Hepatocyte (in vitro differentiated cells): ENCODE results near the gene ANKRD11. TPM values are rescaled to one million over a fixed set of nuclear protein-coding genes. Genes with fewer than 3 reads are reported as not detected.

Source experiments
- DNase-seq: peaks from one replicate; pipeline ENCODE4 v3.0.0-alpha.2; 2016; ENCODE audit warnings: low spot score
- H2AFZ ChIP-seq: fragments of 200-600 bp; sonication (generic); 2 replicates; pipeline ENCODE4 v1.6.0; 2016; ENCODE audit warnings: antibody characterized with exemption, mild to moderate bottlenecking
- H3K27ac ChIP-seq: fragments of 200-600 bp; sonication (generic); 2 replicates; pipeline ENCODE4 v1.5.1; 2016; ENCODE audit warnings: mild to moderate bottlenecking
- H3K27me3 ChIP-seq: fragments of 200-600 bp; sonication (generic); 2 replicates; pipeline ENCODE4 v1.6.1; 2016
- H3K36me3 ChIP-seq: fragments of 200-600 bp; sonication (generic); replicated peaks from 2 replicates; pipeline ENCODE4 v1.5.1; 2016; ENCODE audit warnings: low read depth; ENCODE audit not compliant: insufficient read depth
- H3K4me1 ChIP-seq: fragments of 200-600 bp; sonication (generic); 2 replicates; pipeline ENCODE4 v1.5.1; 2016; ENCODE audit warnings: mild to moderate bottlenecking, moderate library complexity; ENCODE audit not compliant: insufficient read depth
- H3K4me2 ChIP-seq: fragments of 200-600 bp; sonication (generic); 2 replicates; pipeline ENCODE4 v1.6.0; 2016
- H3K4me3 ChIP-seq: fragments of 200-600 bp; sonication (generic); 2 replicates; pipeline ENCODE4 v1.5.1; 2016; ENCODE audit warnings: mild to moderate bottlenecking
- H3K79me2 ChIP-seq: fragments of 200-600 bp; sonication (generic); 2 replicates; pipeline ENCODE4 v1.6.0; 2017; ENCODE audit warnings: mild to moderate bottlenecking
- H3K9me2 ChIP-seq: fragments of 200-600 bp; sonication (generic); replicated peaks from 2 replicates; pipeline ENCODE4 v1.6.0; 2017; ENCODE audit warnings: mild to moderate bottlenecking; ENCODE audit not compliant: insufficient read depth
- H3K9me3 ChIP-seq: fragments of 200-600 bp; sonication (generic); 2 replicates; pipeline ENCODE4 v1.5.1; 2016; ENCODE audit warnings: low read depth, mild to moderate bottlenecking
- H4K20me1 ChIP-seq: fragments of 200-600 bp; sonication (generic); 2 replicates; pipeline ENCODE4 v1.6.0; 2016; ENCODE audit warnings: mild to moderate bottlenecking; ENCODE audit not compliant: insufficient read depth, poor library complexity, severe bottlenecking
- EZH2 ChIP-seq: fragments of 200-600 bp; sonication (generic); IDR thresholded peaks from 2 replicates; pipeline ENCODE4 v1.6.1; 2016; ENCODE audit warnings: antibody characterized with exemption, mild to moderate bottlenecking, borderline replicate concordance
- EZH2phosphoT487 ChIP-seq: fragments of 200-600 bp; sonication (generic); IDR thresholded peaks from one replicate; pipeline ENCODE4 v1.6.1; 2018; ENCODE audit warnings: antibody characterized with exemption, mild to moderate bottlenecking, low read depth, moderate library complexity; ENCODE audit not compliant: unreplicated experiment, severe bottlenecking
- WGBS: methylation state at CpG from one replicate; pipeline ENCODE4 v1.1.6; 2016; ENCODE audit warnings: low lambda C conversion rate; ENCODE audit errors: missing lambda C conversion rate; 5-methylcytosine and 5-hydroxymethylcytosine counted together
- polyA plus RNA-seq: library from polyadenylated mRNA; unstranded; fragments of >200 nt; fragmentation: Nextera tagmentation; extraction: Ambion mirVana; gene quantifications from 2 replicates; pipeline ENCODE4 v1.2.1, GENCODE V29; 2016
- total RNA-seq: library from RNA; depleted of rRNA; stranded (reverse); fragments of >200 nt; gene quantifications from 2 replicates; pipeline ENCODE4 v1.2.3, GENCODE V29; 2014
- TF ChIP-seq, protein P1 (sequence below): fragments of 200-600 bp; sonication (generic); IDR thresholded peaks from 2 replicates; pipeline ENCODE4 v1.5.1; 2016; ENCODE audit warnings: antibody characterized with exemption, mild to moderate bottlenecking; ENCODE audit not compliant: poor library complexity

The ANKRD11 gene
- total and polyA plus RNA-seq, 2 experiments from 2014 or later: 48.7 to 130 TPM

DNA sequence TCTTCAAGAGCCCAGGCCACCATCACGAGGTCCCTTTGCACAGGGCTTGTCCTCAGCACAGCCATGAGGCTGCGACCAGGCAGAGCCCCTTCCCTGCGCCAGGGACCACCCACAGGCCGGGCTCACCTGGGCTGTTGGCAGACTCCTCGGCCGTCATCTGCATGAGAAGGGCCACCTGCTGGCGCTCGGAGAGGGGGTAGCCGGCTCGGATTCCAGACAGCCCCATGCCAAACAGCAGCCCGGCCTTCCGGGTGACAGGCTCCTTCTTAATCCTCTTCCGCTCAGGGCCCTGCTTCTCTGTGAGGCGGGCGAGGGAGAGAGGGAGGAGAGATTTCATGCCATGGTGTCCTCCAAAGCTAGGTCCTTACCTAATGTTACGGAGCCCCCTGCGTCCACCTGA lies 199.5 kb downstream of the ANKRD11 start:
- Histone ChIP-seq H3K4me1 (no peaks in the 10 kb centered on the region), H3K4me3 (no peak overlapping the region), H3K27ac (no peak overlapping the region), H3K79me2 (peaks cover 41% of the 10 kb centered on the region), H3K9me2 (no peaks in the 10 kb centered on the region), H3K9me3 (no peaks in the 10 kb centered on the region), H2AFZ (no peak overlapping the region), H3K4me2 (no peak overlapping the region), H4K20me1 (peaks cover 44% of the 10 kb centered on the region), H3K27me3 (no peaks in the 10 kb centered on the region), H3K36me3 (no peaks in the 10 kb centered on the region)
- TF ChIP-seq EZH2phosphoT487 (no peak), EZH2 (no peak)
- TF ChIP-seq, protein P1, sequence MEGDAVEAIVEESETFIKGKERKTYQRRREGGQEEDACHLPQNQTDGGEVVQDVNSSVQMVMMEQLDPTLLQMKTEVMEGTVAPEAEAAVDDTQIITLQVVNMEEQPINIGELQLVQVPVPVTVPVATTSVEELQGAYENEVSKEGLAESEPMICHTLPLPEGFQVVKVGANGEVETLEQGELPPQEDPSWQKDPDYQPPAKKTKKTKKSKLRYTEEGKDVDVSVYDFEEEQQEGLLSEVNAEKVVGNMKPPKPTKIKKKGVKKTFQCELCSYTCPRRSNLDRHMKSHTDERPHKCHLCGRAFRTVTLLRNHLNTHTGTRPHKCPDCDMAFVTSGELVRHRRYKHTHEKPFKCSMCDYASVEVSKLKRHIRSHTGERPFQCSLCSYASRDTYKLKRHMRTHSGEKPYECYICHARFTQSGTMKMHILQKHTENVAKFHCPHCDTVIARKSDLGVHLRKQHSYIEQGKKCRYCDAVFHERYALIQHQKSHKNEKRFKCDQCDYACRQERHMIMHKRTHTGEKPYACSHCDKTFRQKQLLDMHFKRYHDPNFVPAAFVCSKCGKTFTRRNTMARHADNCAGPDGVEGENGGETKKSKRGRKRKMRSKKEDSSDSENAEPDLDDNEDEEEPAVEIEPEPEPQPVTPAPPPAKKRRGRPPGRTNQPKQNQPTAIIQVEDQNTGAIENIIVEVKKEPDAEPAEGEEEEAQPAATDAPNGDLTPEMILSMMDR: no peak
- DNase-seq: no peak
- 76% methylated on average over 17 of the region's 17 CpGs for WGBS

DNA sequence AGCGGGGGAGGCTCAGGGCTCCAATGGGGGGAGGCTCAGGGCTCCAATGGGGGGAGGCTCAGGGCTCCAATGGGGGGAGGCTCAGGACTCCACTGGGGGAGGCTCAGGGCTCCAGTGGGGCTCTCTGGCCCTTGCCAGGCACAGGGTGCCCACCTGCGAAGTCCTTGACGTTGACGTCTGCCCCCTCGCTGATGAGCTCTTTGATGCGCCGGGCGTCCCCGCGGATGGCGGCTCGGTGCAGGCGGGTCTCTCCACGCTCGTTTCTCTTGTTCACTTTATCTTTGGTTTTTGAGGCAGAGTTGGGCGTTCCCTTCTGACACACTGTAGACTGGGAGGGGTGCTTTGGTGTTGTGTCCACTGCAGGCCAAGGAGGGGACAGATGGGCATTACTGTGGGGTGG lies 199.9 kb downstream of the ANKRD11 start:
- no peaks in the 10 kb centered on the region for H3K4me1 ChIP-seq
- H3K4me2 ChIP-seq: no peak overlapping the region
- TF ChIP-seq EZH2phosphoT487 (no peak), EZH2 (no peak)
- TF ChIP-seq, protein P1: no peak
- no peak for DNase-seq
- peaks cover 39% of the 10 kb centered on the region for H3K79me2 ChIP-seq
- 92% methylated on average over 4 of the region's 16 CpGs for WGBS
- no peaks in the 10 kb centered on the region for H3K9me3 ChIP-seq
- H4K20me1 ChIP-seq: peaks cover 42% of the 10 kb centered on the region
- H3K9me2 ChIP-seq: no peaks in the 10 kb centered on the region
- no peak overlapping the region for H2AFZ ChIP-seq
- no peaks in the 10 kb centered on the region for H3K27me3 ChIP-seq
- H3K27ac ChIP-seq: no peak overlapping the region
- no peaks in the 10 kb centered on the region for H3K36me3 ChIP-seq
- H3K4me3 ChIP-seq: no peak overlapping the region

DNA sequence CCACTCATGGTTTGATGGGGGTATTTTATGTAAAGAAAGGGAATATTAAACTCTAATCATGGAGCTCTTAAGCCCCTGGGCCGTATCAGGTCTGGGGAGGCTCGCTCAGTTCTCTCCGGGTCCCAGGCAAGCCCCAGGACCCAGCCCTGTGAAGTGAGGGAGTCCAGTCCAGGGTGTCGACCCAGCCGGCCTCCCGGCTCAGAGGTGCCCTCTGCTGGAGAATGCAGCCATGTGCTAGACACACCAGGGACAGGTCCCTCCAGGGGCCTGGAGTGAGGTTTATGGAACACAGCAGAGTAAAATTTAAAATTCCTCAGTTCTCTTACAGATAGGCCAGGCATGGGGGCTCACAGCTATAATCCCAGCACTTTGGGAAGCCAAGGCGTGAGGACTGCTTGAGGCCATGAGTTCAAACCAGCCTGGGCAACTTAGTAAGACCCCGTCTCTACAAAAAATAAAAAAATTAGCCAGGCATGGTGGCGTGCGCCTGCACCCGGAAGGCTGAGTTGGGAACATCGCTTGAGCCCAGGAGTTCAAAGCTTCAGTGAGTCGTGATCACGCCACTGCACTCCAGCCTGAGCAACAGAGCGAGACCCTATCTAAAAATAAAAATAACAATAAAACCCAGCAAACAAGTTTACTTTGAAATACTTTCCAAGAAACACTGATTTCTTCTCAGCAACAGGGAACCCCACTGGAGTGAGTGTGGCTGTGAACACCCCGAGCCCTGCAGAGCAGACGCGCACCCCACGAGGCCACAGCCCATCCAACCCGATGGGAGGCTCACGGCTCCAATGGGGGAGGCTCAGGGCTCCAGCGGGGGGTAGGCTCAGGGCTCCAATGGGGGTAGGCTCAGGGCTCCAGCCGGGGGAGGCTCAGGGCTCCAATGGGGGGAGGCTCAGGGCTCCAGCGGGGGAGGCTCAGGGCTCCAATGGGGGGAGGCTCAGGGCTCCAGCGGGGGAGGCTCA lies 200.6 kb downstream of the ANKRD11 start:
- Histone ChIP-seq H3K27me3 (no peaks in the 10 kb centered on the region), H3K4me1 (no peaks in the 10 kb centered on the region), H3K27ac (no peak overlapping the region), H3K79me2 (peaks cover 32% of the 10 kb centered on the region), H3K4me2 (no peak overlapping the region), H4K20me1 (peaks cover 34% of the 10 kb centered on the region), H3K36me3 (no peaks in the 10 kb centered on the region), H2AFZ (no peak overlapping the region), H3K4me3 (no peak overlapping the region), H3K9me2 (no peaks in the 10 kb centered on the region), H3K9me3 (no peaks in the 10 kb centered on the region)
- DNase-seq: peak; percentile 81
- 78% methylated on average over 21 of the region's 25 CpGs for WGBS
- TF ChIP-seq EZH2 (no peak), EZH2phosphoT487 (no peak)
- TF ChIP-seq, protein P1: peak; percentile 62
